ENCODE measurements around the gene KRT2.

GRCh38 chr12:52616680-52617402, 35.2 kb downstream of the KRT2 start:
- TF ChIP-seq, protein P1, sequence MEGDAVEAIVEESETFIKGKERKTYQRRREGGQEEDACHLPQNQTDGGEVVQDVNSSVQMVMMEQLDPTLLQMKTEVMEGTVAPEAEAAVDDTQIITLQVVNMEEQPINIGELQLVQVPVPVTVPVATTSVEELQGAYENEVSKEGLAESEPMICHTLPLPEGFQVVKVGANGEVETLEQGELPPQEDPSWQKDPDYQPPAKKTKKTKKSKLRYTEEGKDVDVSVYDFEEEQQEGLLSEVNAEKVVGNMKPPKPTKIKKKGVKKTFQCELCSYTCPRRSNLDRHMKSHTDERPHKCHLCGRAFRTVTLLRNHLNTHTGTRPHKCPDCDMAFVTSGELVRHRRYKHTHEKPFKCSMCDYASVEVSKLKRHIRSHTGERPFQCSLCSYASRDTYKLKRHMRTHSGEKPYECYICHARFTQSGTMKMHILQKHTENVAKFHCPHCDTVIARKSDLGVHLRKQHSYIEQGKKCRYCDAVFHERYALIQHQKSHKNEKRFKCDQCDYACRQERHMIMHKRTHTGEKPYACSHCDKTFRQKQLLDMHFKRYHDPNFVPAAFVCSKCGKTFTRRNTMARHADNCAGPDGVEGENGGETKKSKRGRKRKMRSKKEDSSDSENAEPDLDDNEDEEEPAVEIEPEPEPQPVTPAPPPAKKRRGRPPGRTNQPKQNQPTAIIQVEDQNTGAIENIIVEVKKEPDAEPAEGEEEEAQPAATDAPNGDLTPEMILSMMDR (IDR thresholded peaks at IDR 0.05) = no peak
- TF ChIP-seq POLR2A (IDR thresholded peaks at IDR 0.05) (no peak), POLR2AphosphoS5 (IDR thresholded peaks at IDR 0.05) (no peak)
